ENCODE measurements around the gene NTRK3. TPM values are rescaled to one million over a fixed set of nuclear protein-coding genes. Genes with fewer than 3 reads are reported as not detected.

NTRK3 gene
- total RNA-seq, 2 donors from 2014 or later, result 34.3 to 94.1 TPM

GRCh38 chr15:88264622-88265021 is 8.1 kb upstream of the NTRK3 start:
- no peak for DNase-seq (ENCODE audit: low spot score)
- intact Hi-C loops (cut with DNase I), result loop anchor here in 1 of 2 donors (5.0 kb wide), 1 partner anchor 712 kb away; no protein-coding TSS in a partner anchor

GRCh38 chr15:88262064-88262463 is 5.5 kb upstream of the NTRK3 start:
- DNase-seq (ENCODE audit: low spot score), result peak; percentile 47
- intact Hi-C loops (cut with DNase I), result loop anchor here in 1 of 2 donors (5.0 kb wide), 1 partner anchor 710 kb away; no protein-coding TSS in a partner anchor

GRCh38 chr15:88258093-88258641 is 1.6 kb upstream of the NTRK3 start:
- DNase-seq (ENCODE audit: low spot score), result peak; percentile 79
- intact Hi-C loops (cut with DNase I), result loop anchor here (10.0 kb wide), 3 partner anchors 183 to 583 kb away; no protein-coding TSS in a partner anchor

- peak; percentile 80 for DNase-seq (ENCODE audit: low spot score)
- intact Hi-C loops (cut with DNase I), result loop anchor here (10.0 kb wide), 3 partner anchors 183 to 583 kb away; no protein-coding TSS in a partner anchor
Measured at GRCh38 chr15:88257311-88258092, 963 bp upstream of the NTRK3 start.

GRCh38 chr15:88255484-88256278 is 858 bp downstream of the NTRK3 start:
- intact Hi-C loops (cut with DNase I), result loop anchor here (10.0 kb wide), 3 partner anchors 181 to 581 kb away; no protein-coding TSS in a partner anchor
- DNase-seq (ENCODE audit: low spot score), result peak; percentile 83

GRCh38 chr15:88255087-88255483 is 1.5 kb downstream of the NTRK3 start:
- no peak for DNase-seq (ENCODE audit: low spot score)
- intact Hi-C loops (cut with DNase I), result loop anchor here (10.0 kb wide), 3 partner anchors 180 to 580 kb away; no protein-coding TSS in a partner anchor

DNA sequence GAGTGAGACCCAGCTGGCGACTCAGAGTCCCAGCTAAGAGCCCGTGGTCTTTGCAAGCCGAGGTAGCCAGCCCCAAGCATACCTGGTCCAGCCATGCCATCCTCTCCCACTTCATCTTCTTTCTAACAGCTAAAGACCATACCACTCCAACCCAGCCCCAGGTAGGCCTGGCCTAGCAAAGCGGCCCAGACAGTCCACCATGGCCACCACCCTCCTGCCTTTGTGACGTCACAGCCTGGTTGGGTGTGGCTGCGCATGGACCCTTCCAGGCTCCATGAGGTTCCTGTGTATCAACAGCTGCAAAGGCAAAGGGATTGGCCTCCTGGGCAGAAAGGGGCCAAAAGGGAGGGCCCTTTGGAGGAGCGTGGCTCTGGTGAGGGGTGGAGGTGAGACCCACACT is 4.1 kb downstream of the NTRK3 start:
- DNase-seq (ENCODE audit: low spot score), result peak; percentile 63
- intact Hi-C loops (cut with DNase I), result loop anchor here (10.0 kb wide), 3 partner anchors 178 to 578 kb away; no protein-coding TSS in a partner anchor

GRCh38 chr15:88250826-88251225 is 5.7 kb downstream of the NTRK3 start:
- peak; percentile 69 for DNase-seq (ENCODE audit: low spot score)
- intact Hi-C loops (cut with DNase I), result loop anchor here (10.0 kb wide), 3 partner anchors 176 to 576 kb away; no protein-coding TSS in a partner anchor

GRCh38 chr15:88249220-88249619 is 7.3 kb downstream of the NTRK3 start:
- DNase-seq (ENCODE audit: low spot score), result peak; percentile 85
- intact Hi-C loops (cut with DNase I), result no loop called here

GRCh38 chr15:88247914-88248313 is 8.6 kb downstream of the NTRK3 start:
- DNase-seq (ENCODE audit: low spot score), result peak; percentile 69
- intact Hi-C loops (cut with DNase I), result no loop called here

GRCh38 chr15:88246666-88247446 is 9.7 kb downstream of the NTRK3 start:
- intact Hi-C loops (cut with DNase I), result no loop called here
- peak; percentile 94 for DNase-seq (ENCODE audit: low spot score)

- intact Hi-C loops (cut with DNase I), result no loop called here
- DNase-seq (ENCODE audit: low spot score), result peak; percentile 31
Measured at GRCh38 chr15:88246081-88246480, 10.5 kb downstream of the NTRK3 start.

GRCh38 chr15:88243895-88244787 is 12.4 kb downstream of the NTRK3 start:
- peak; percentile 15 for DNase-seq (ENCODE audit: low spot score)
- intact Hi-C loops (cut with DNase I), result no loop called here

- peak; percentile 72 for DNase-seq (ENCODE audit: low spot score)
- intact Hi-C loops (cut with DNase I), result no loop called here
Measured at GRCh38 chr15:88242586-88243555, 13.7 kb downstream of the NTRK3 start.

GRCh38 chr15:88241461-88241860 is 15.1 kb downstream of the NTRK3 start:
- intact Hi-C loops (cut with DNase I), result no loop called here
- DNase-seq (ENCODE audit: low spot score), result peak; percentile 69

- intact Hi-C loops (cut with DNase I), result no loop called here
- no peak for DNase-seq (ENCODE audit: low spot score)
Measured at GRCh38 chr15:88241060-88241459, 15.5 kb downstream of the NTRK3 start.

GRCh38 chr15:88239594-88239993 is 16.9 kb downstream of the NTRK3 start:
- no peak for DNase-seq (ENCODE audit: low spot score)
- intact Hi-C loops (cut with DNase I), result no loop called here

All from posterior vena cava (tissue), 2 donors.